ENCODE measurements around the gene LMX1B.
"Not testable (repeated sequence)": the region's sequence is repeated elsewhere in the genome, so short reads cannot be mapped to it uniquely, and the experiment has no call there.

Gene LMX1B

GRCh38 chr9:126642010-126642744 is 28.4 kb downstream of the LMX1B start:
- Mint-ChIP-seq H3K4me3 (no peak overlapping the region), H3K4me1 (peaks cover 8% of the 10 kb centered on the region), H3K9me3 (no peaks in the 10 kb centered on the region), H3K27ac (no peak overlapping the region), H3K27me3 (peaks cover 30% of the 10 kb centered on the region), H3K36me3 (no peaks in the 10 kb centered on the region)
- ATAC-seq (ENCODE audit: low read depth) (no peak), DNase-seq (ENCODE audit: low spot score in 2 of 2) (no peak)

GRCh38 chr9:126642839-126643238 is 29.1 kb downstream of the LMX1B start:
- H3K36me3 Mint-ChIP-seq = no peaks in the 10 kb centered on the region
- peaks cover 4% of the 10 kb centered on the region for H3K4me1 Mint-ChIP-seq
- peaks cover 31% of the 10 kb centered on the region for H3K27me3 Mint-ChIP-seq
- H3K9me3 Mint-ChIP-seq = no peaks in the 10 kb centered on the region
- no peak for ATAC-seq (ENCODE audit: low read depth)
- no peak overlapping the region for H3K4me3 Mint-ChIP-seq
- no peak for DNase-seq (ENCODE audit: low spot score in 2 of 2)
- H3K27ac Mint-ChIP-seq = no peak overlapping the region

- Mint-ChIP-seq H3K9me3 (no peaks in the 10 kb centered on the region), H3K36me3 (no peaks in the 10 kb centered on the region), H3K4me3 (no peak overlapping the region), H3K27me3 (peaks cover 31% of the 10 kb centered on the region), H3K27ac (no peak overlapping the region), H3K4me1 (no peaks in the 10 kb centered on the region)
- no peak for DNase-seq (ENCODE audit: low spot score in 2 of 2)
- ATAC-seq (ENCODE audit: low read depth) = no peak
Observed at GRCh38 chr9:126643945-126644527, 30.3 kb downstream of the LMX1B start.

GRCh38 chr9:126646162-126646561 is 32.4 kb downstream of the LMX1B start:
- H3K27me3 Mint-ChIP-seq = peaks cover 28% of the 10 kb centered on the region
- H3K9me3 Mint-ChIP-seq = no peaks in the 10 kb centered on the region
- no peaks in the 10 kb centered on the region for H3K4me1 Mint-ChIP-seq
- no peaks in the 10 kb centered on the region for H3K36me3 Mint-ChIP-seq
- H3K27ac Mint-ChIP-seq = no peak overlapping the region
- DNase-seq (ENCODE audit: low spot score in 2 of 2) (no peak), ATAC-seq (ENCODE audit: low read depth) (no peak)
- H3K4me3 Mint-ChIP-seq = no peak overlapping the region

- ATAC-seq (ENCODE audit: low read depth) = no peak
- no peaks in the 10 kb centered on the region for H3K36me3 Mint-ChIP-seq
- H3K4me3 Mint-ChIP-seq = no peak overlapping the region
- DNase-seq (ENCODE audit: low spot score in 2 of 2) = no peak
- no peak overlapping the region for H3K27ac Mint-ChIP-seq
- H3K4me1 Mint-ChIP-seq = no peaks in the 10 kb centered on the region
- no peaks in the 10 kb centered on the region for H3K9me3 Mint-ChIP-seq
- peaks cover 23% of the 10 kb centered on the region for H3K27me3 Mint-ChIP-seq
Observed at GRCh38 chr9:126647585-126648411, 34.1 kb downstream of the LMX1B start.

- H3K27ac Mint-ChIP-seq = no peak overlapping the region
- H3K27me3 Mint-ChIP-seq = peaks cover 28% of the 10 kb centered on the region
- no peak overlapping the region for H3K4me3 Mint-ChIP-seq
- DNase-seq (ENCODE audit: low spot score in 2 of 2) (no peak), ATAC-seq (ENCODE audit: low read depth) (no peak)
- no peaks in the 10 kb centered on the region for H3K36me3 Mint-ChIP-seq
- no peaks in the 10 kb centered on the region for H3K9me3 Mint-ChIP-seq
- H3K4me1 Mint-ChIP-seq = no peaks in the 10 kb centered on the region
Observed at GRCh38 chr9:126649477-126649876, 35.7 kb downstream of the LMX1B start.

GRCh38 chr9:126650404-126651341 is 36.9 kb downstream of the LMX1B start:
- H3K9me3 Mint-ChIP-seq = no peaks in the 10 kb centered on the region
- ATAC-seq (ENCODE audit: low read depth) = no peak
- H3K4me1 Mint-ChIP-seq = no peaks in the 10 kb centered on the region
- no peaks in the 10 kb centered on the region for H3K36me3 Mint-ChIP-seq
- DNase-seq (ENCODE audit: low spot score in 2 of 2) = no peak
- H3K27me3 Mint-ChIP-seq = peaks cover 33% of the 10 kb centered on the region
- no peak overlapping the region for H3K4me3 Mint-ChIP-seq
- no peak overlapping the region for H3K27ac Mint-ChIP-seq

GRCh38 chr9:126652140-126652582 is 38.4 kb downstream of the LMX1B start:
- peaks cover 29% of the 10 kb centered on the region for H3K27me3 Mint-ChIP-seq
- ATAC-seq (ENCODE audit: low read depth) = no peak

GRCh38 chr9:126654124-126654523 is 40.4 kb downstream of the LMX1B start:
- ATAC-seq (ENCODE audit: low read depth) = no peak
- no peak overlapping the region for H3K4me3 Mint-ChIP-seq

More at GRCh38 chr9:126652140-126652582, 38.4 kb downstream of the LMX1B start:
- no peak overlapping the region for H3K27ac Mint-ChIP-seq
- no peaks in the 10 kb centered on the region for H3K36me3 Mint-ChIP-seq
- no peaks in the 10 kb centered on the region for H3K4me1 Mint-ChIP-seq
- H3K4me3 Mint-ChIP-seq = no peak overlapping the region
- no peak for DNase-seq (ENCODE audit: low spot score in 2 of 2)
- H3K9me3 Mint-ChIP-seq = no peaks in the 10 kb centered on the region

GRCh38 chr9:126656214-126656613 is 42.5 kb downstream of the LMX1B start:
- not testable (repeated sequence) for ATAC-seq (ENCODE audit: low read depth); H3K9me3 Mint-ChIP-seq; H3K4me1 Mint-ChIP-seq; DNase-seq (ENCODE audit: low spot score in 2 of 2); H3K27ac Mint-ChIP-seq; H3K4me3 Mint-ChIP-seq; H3K36me3 Mint-ChIP-seq
- H3K27me3 Mint-ChIP-seq = peaks cover 26% of the 10 kb centered on the region

More at GRCh38 chr9:126654124-126654523, 40.4 kb downstream of the LMX1B start:
- Mint-ChIP-seq H3K36me3 (no peaks in the 10 kb centered on the region), H3K9me3 (no peaks in the 10 kb centered on the region), H3K27me3 (peaks cover 26% of the 10 kb centered on the region), H3K4me1 (no peaks in the 10 kb centered on the region), H3K27ac (no peak overlapping the region)
- DNase-seq (ENCODE audit: low spot score in 2 of 2) = no peak

- no peak overlapping the region for H3K4me3 Mint-ChIP-seq
- H3K27ac Mint-ChIP-seq = no peak overlapping the region
- no peaks in the 10 kb centered on the region for H3K36me3 Mint-ChIP-seq
- no peak for ATAC-seq (ENCODE audit: low read depth)
- H3K9me3 Mint-ChIP-seq = no peaks in the 10 kb centered on the region
- no peak for DNase-seq (ENCODE audit: low spot score in 2 of 2)
- H3K27me3 Mint-ChIP-seq = peaks cover 22% of the 10 kb centered on the region
- H3K4me1 Mint-ChIP-seq = no peaks in the 10 kb centered on the region
Observed at GRCh38 chr9:126658201-126658825, 44.6 kb downstream of the LMX1B start.

GRCh38 chr9:126658956-126659555 is 45.3 kb downstream of the LMX1B start:
- DNase-seq (ENCODE audit: low spot score in 2 of 2) (no peak), ATAC-seq (ENCODE audit: low read depth) (no peak)
- H3K27me3 Mint-ChIP-seq = peaks cover 18% of the 10 kb centered on the region
- H3K9me3 Mint-ChIP-seq = no peaks in the 10 kb centered on the region
- H3K4me1 Mint-ChIP-seq = peaks cover 2% of the 10 kb centered on the region
- no peak overlapping the region for H3K4me3 Mint-ChIP-seq
- H3K27ac Mint-ChIP-seq = no peak overlapping the region
- no peaks in the 10 kb centered on the region for H3K36me3 Mint-ChIP-seq

GRCh38 chr9:126661122-126661520 is 47.4 kb downstream of the LMX1B start:
- ATAC-seq (ENCODE audit: low read depth) (no peak), DNase-seq (ENCODE audit: low spot score in 2 of 2) (no peak)
- Mint-ChIP-seq H3K27ac (no peak overlapping the region), H3K36me3 (no peaks in the 10 kb centered on the region), H3K9me3 (no peaks in the 10 kb centered on the region), H3K4me1 (peaks cover 4% of the 10 kb centered on the region), H3K4me3 (no peak overlapping the region), H3K27me3 (peaks cover 15% of the 10 kb centered on the region)

All from memory B cell (primary cell).